PC-9 (cell line): ENCODE measurements around the gene RRBP1. TPM values are rescaled to one million over a fixed set of nuclear protein-coding genes. Genes with fewer than 3 reads are reported as not detected.

ENCODE experiments used
- BruUV-seq: library from RNA; stranded (reverse); fragments of 400-500 nt; replicated peaks from 2 replicates; lab custom pipeline; 2021; lab: Mats Ljungman, UMichigan
- CTCF ChIA-PET: fragments of 300-600 bp; sonication (Branson Sonifier 250); formaldehyde crosslinking; loops from one replicate; lab custom pipeline; 2022; ENCODE audit warnings: antibody characterized with exemption; lab: Charles Lee
- POLR2A ChIA-PET: fragments of 300-600 bp; sonication (Branson Sonifier 250); formaldehyde crosslinking; loops from one replicate; lab custom pipeline; 2022; ENCODE audit warnings: antibody characterized with exemption; ENCODE audit not compliant: unreplicated experiment; lab: Charles Lee
- DNase-seq, 2 experiments: peaks; one replicate each; pipeline versions ENCODE4 v3.0.0 to v3.0.0-alpha.2; 2015 to 2022; ENCODE audit warnings: mixed read lengths in 1 of 2
- H2AFZ ChIP-seq: fragments of 200-600 bp; sonication (generic); 2 replicates; pipeline ENCODE4 v1.8.1; 2017; ENCODE audit warnings: antibody characterized with exemption
- H3F3A ChIP-seq: fragments of 200-600 bp; sonication (generic); 2 replicates; pipeline ENCODE4 v1.8.1; 2017; ENCODE audit warnings: antibody characterized with exemption, mild to moderate bottlenecking, low read depth; ENCODE audit not compliant: insufficient read depth
- H3K27ac ChIP-seq: fragments of 200-600 bp; sonication (generic); 2 replicates; pipeline ENCODE4 v1.6.1; 2016; ENCODE audit warnings: mixed run types
- H3K27me3 ChIP-seq: fragments of 200-600 bp; sonication (generic); 2 replicates; pipeline ENCODE4 v1.6.1; 2016; ENCODE audit warnings: low read depth, mixed run types; ENCODE audit not compliant: insufficient read depth
- H3K36me3 ChIP-seq: fragments of 200-600 bp; sonication (generic); 2 replicates; pipeline ENCODE4 v1.6.1; 2016; ENCODE audit warnings: low read depth, mixed run types
- H3K4me1 ChIP-seq: fragments of 200-600 bp; sonication (generic); replicated peaks from 2 replicates; pipeline ENCODE4 v1.6.1; 2016; ENCODE audit warnings: mixed run types; ENCODE audit not compliant: insufficient read depth
- H3K4me2 ChIP-seq: fragments of 200-600 bp; sonication (generic); 2 replicates; pipeline ENCODE4 v1.6.1; 2017; ENCODE audit warnings: mixed run types
- H3K4me3 ChIP-seq: fragments of 200-600 bp; sonication (generic); 2 replicates; pipeline ENCODE4 v1.6.1; 2016; ENCODE audit warnings: mixed run types
- H3K79me2 ChIP-seq: fragments of 200-600 bp; sonication (generic); 2 replicates; pipeline ENCODE4 v1.6.1; 2017; ENCODE audit warnings: low read depth, mixed run types
- H3K9me2 ChIP-seq: fragments of 200-600 bp; sonication (generic); 2 replicates; pipeline ENCODE4 v1.8.1; 2017; ENCODE audit warnings: mild to moderate bottlenecking; ENCODE audit not compliant: insufficient read depth
- H3K9me3 ChIP-seq: fragments of 200-600 bp; sonication (generic); 2 replicates; pipeline ENCODE4 v1.8.1; 2016; ENCODE audit warnings: low read depth; ENCODE audit not compliant: insufficient read depth
- H4K20me1 ChIP-seq: fragments of 200-600 bp; sonication (generic); 2 replicates; pipeline ENCODE4 v1.8.1; 2017; ENCODE audit not compliant: insufficient read depth
- EZH2 ChIP-seq: fragments of 200-600 bp; sonication (generic); IDR thresholded peaks from 2 replicates; pipeline ENCODE4 v1.8.0; 2017; ENCODE audit warnings: antibody characterized with exemption, low read depth
- intact Hi-C: fragments of 100-400 bp; cut with micrococcal nuclease; formaldehyde crosslinking; loops from one replicate; pipeline ENCODE4 v1.10.0; 2022; ENCODE audit not compliant: unreplicated experiment
- total RNA-seq: library from RNA; stranded (reverse); gene quantifications from 2 replicates; pipeline ENCODE4 v1.2.3, GENCODE V29; 2021
- TF ChIP-seq, protein P1 (sequence below): fragments of 200-600 bp; sonication (generic); conservative IDR thresholded peaks from 2 replicates; pipeline ENCODE4 v1.6.1; 2017; ENCODE audit warnings: mixed run types, antibody characterized with exemption, mild to moderate bottlenecking, moderate library complexity

RRBP1 gene
- total RNA-seq, 1 experiment from 2014 or later: 144 TPM

DNA sequence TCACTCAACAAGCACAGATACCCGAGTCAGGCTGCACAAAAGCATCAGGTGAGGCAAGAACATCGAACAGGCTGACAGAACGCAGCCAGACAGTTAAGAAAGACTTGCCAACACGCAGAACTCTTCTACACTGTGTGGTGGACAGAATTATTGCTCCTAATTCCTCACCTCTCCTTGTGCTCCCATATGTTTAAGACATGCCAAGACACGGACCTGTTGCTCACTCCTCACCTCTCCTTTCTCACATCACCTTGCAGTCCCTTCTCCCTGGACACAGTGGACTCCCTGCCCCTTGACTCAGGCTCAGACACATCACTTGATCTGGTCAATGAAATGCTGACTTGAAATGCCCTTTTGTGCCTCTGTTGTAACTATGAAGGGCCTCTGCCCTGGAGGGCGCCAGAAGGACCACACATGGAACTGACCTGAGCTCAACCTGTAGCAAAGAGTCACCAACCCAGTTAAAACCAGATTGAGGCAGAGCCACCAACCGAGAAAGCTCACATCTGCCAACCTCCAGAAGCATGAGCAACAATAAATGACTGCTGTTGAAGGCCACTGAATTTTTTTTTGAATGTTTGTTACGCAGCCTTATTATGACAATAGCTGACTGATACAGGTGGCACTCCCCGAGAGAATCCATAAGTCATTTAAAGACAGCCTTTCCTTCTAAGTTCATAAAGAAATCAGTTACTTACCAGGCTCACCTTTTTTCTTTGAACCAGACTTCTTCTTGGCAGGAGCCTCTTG lies 24.0 kb downstream of the RRBP1 start:
- peaks cover 7% of the 10 kb centered on the region; the same call in 1 of the 2 replicates for H4K20me1 ChIP-seq
- no peaks in the 10 kb centered on the region for H3K4me1 ChIP-seq
- no peak overlapping the region for H3K4me2 ChIP-seq
- H3F3A ChIP-seq: no peaks in the 10 kb centered on the region; the same call in 1 of the 2 replicates
- no TSS peak for BruUV-seq
- ChIA-PET POLR2A (no interaction called here), CTCF (no interaction called here)
- peaks cover 15% of the 10 kb centered on the region; the same call in 1 of the 2 replicates for H3K36me3 ChIP-seq
- no peak for DNase-seq
- no peak for TF ChIP-seq EZH2
- TF ChIP-seq, protein P1, sequence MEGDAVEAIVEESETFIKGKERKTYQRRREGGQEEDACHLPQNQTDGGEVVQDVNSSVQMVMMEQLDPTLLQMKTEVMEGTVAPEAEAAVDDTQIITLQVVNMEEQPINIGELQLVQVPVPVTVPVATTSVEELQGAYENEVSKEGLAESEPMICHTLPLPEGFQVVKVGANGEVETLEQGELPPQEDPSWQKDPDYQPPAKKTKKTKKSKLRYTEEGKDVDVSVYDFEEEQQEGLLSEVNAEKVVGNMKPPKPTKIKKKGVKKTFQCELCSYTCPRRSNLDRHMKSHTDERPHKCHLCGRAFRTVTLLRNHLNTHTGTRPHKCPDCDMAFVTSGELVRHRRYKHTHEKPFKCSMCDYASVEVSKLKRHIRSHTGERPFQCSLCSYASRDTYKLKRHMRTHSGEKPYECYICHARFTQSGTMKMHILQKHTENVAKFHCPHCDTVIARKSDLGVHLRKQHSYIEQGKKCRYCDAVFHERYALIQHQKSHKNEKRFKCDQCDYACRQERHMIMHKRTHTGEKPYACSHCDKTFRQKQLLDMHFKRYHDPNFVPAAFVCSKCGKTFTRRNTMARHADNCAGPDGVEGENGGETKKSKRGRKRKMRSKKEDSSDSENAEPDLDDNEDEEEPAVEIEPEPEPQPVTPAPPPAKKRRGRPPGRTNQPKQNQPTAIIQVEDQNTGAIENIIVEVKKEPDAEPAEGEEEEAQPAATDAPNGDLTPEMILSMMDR: no peak
- intact Hi-C loops: no loop called here
- no peak overlapping the region for H3K27ac ChIP-seq
- no peak overlapping the region for H3K4me3 ChIP-seq
- H3K27me3 ChIP-seq: no peaks in the 10 kb centered on the region
- no peaks in the 10 kb centered on the region for H3K9me2 ChIP-seq
- H2AFZ ChIP-seq: no peak overlapping the region
- H3K9me3 ChIP-seq: no peaks in the 10 kb centered on the region
- peaks cover 21% of the 10 kb centered on the region for H3K79me2 ChIP-seq

- TF ChIP-seq, protein P1: no peak
- TF ChIP-seq EZH2: no peak
- Histone ChIP-seq H3K9me3 (no peaks in the 10 kb centered on the region), H4K20me1 (peaks cover 10% of the 10 kb centered on the region; the same call in 1 of the 2 replicates), H3K4me3 (no peak overlapping the region), H3K4me2 (no peak overlapping the region), H3K27me3 (no peaks in the 10 kb centered on the region), H3K4me1 (no peaks in the 10 kb centered on the region), H3K9me2 (no peaks in the 10 kb centered on the region), H3K79me2 (peaks cover 13% of the 10 kb centered on the region), H2AFZ (no peak overlapping the region), H3F3A (no peaks in the 10 kb centered on the region; the same call in 1 of the 2 replicates), H3K27ac (no peak overlapping the region), H3K36me3 (peaks cover 15% of the 10 kb centered on the region; the same call in 1 of the 2 replicates)
- no peak for DNase-seq
- BruUV-seq: no TSS peak
- intact Hi-C loops: no loop called here
- CTCF ChIA-PET: no interaction called here
- POLR2A ChIA-PET: no interaction called here
Measured at GRCh38 chr20:17657079-17657825, 24.8 kb downstream of the RRBP1 start.

DNA sequence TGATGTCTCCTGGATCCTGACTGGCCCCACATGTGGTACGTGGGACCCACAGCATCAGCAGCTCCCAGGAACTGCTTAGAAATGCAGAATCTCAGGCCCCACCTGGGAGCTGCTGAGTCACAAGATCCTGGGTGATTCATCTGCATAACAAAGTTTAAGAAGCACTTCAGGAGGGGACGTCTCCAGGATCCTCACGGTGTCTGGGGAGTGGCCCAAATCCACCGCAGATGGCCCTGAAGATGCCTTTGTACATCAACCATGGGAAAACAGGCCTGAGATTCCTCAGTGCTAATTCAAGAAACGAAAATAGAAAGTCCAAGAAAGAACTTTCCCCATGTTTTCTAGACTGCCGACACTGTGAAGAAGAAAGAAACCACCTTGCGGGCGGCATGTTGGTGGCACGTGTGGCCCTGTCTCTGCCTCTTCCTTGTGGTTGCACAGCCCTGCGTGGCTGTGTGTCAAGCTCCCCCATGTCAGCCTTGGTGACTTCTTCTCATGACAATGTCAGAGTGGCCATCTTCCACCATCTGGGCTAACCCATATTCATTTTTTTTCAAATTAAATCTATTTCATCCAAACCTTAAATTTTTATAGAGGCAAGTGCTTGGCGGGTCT lies 26.1 kb downstream of the RRBP1 start:
- TF ChIP-seq EZH2: no peak
- TF ChIP-seq, protein P1: no peak
- Histone ChIP-seq H3K79me2 (peaks cover 7% of the 10 kb centered on the region; the same call in 1 of the 2 replicates), H3K4me1 (no peaks in the 10 kb centered on the region), H3K4me2 (no peak overlapping the region), H3K36me3 (peaks cover 15% of the 10 kb centered on the region; the same call in 1 of the 2 replicates), H3K4me3 (no peak overlapping the region), H4K20me1 (0 out of 2 replicates have a peak, but pooled peaks cover 3% of the 10 kb centered on the region), H3K27ac (no peak overlapping the region), H2AFZ (no peak overlapping the region), H3K9me3 (no peaks in the 10 kb centered on the region), H3F3A (no peaks in the 10 kb centered on the region; the same call in 1 of the 2 replicates), H3K9me2 (no peaks in the 10 kb centered on the region), H3K27me3 (no peaks in the 10 kb centered on the region)
- POLR2A ChIA-PET: interaction anchor here (0.6 kb wide), 1 partner anchor 136 kb away, joined by 4 read pairs; no protein-coding TSS in a partner anchor
- CTCF ChIA-PET: no interaction called here
- no peak for DNase-seq
- intact Hi-C loops: no loop called here
- BruUV-seq: no TSS peak
